HG03108 (cell line): ENCODE measurements around the gene PPP4R4.
"Not testable (repeated sequence)": the region's sequence is repeated elsewhere in the genome, so short reads cannot be mapped to it uniquely, and the experiment has no call there.

Experiments
- ATAC-seq: cut with Tn5 transposase; IDR thresholded peaks from one replicate; pipeline ENCODE4 v1.9.1; 2021; ENCODE audit warnings: moderate library complexity; ENCODE audit not compliant: unreplicated experiment

PPP4R4 gene

DNA sequence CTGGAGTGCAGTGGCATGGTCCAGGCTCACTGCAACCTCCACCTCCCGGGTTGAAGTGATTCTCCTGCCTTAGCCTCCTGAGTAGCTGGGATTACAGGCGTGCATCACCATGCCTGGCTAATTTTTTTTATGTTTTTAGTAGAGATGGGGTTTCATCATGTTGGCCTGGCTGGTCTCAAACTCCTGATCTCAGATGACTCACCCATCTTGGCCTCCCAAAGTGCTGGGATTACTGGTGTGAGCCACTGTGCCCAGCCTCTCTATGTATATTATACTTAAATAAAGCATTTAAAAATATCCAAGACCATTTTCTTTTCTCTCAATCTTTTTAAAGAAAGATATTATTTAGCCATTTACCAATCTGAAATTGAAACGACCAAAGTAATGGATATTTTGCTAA lies 90.1 kb downstream of the PPP4R4 start:
- not testable (repeated sequence) for ATAC-seq

DNA sequence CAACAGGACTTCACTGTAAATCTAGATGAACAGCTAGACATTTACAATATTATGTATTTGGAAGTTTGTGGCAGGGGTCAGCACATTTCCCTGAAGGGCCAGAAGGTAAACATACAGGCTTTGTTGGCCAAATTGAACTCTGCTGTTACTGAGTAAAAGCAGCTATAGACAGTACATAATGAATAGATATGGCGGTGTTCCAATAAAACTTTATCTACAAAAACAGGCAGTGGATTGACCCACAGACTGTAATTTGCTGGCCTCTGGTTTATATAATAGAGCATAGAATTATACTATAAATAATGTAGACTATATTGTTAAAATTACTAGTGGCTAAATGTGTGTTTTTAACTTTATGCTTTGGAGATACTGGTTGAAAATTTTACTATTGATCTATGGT lies 93.2 kb downstream of the PPP4R4 start:
- no peak for ATAC-seq

DNA sequence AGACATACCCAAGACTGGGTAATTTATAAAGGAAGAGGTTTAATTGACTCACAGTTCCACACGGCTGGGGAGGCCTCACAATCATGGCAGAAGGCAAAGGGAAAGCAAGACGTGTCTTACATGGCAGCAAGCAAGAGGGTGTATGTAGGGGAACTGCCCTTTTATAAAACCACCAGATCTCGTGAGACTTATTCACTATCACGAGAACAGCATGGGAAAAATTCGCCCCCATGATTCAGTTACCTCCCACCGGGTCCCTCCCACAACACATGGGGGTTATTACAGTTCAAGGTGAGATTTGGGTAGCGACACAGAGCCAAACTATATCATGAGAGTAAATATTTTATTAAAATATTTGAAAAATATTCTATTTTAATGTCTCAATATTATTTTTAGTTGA lies 94.5 kb downstream of the PPP4R4 start:
- ATAC-seq = not testable (repeated sequence)

DNA sequence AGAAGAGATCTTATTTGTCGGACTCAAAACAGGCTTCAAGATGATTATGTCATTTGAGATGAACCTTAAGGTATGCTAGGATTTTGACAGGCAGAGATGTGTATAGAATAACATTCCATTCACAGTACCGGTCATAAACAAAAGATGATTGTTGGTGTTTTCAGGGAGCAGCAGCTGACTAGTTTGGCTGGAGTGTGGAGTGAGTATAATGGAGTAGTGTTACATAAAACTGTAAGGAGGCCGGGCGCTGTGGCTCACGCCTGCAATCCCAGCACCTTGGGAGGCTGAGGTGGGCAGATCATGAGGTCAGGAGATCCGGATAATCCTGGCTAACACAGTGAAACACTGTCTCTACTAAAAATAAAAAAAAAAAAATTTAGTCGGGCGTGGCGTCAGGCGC lies 95.0 kb downstream of the PPP4R4 start:
- no peak for ATAC-seq

DNA sequence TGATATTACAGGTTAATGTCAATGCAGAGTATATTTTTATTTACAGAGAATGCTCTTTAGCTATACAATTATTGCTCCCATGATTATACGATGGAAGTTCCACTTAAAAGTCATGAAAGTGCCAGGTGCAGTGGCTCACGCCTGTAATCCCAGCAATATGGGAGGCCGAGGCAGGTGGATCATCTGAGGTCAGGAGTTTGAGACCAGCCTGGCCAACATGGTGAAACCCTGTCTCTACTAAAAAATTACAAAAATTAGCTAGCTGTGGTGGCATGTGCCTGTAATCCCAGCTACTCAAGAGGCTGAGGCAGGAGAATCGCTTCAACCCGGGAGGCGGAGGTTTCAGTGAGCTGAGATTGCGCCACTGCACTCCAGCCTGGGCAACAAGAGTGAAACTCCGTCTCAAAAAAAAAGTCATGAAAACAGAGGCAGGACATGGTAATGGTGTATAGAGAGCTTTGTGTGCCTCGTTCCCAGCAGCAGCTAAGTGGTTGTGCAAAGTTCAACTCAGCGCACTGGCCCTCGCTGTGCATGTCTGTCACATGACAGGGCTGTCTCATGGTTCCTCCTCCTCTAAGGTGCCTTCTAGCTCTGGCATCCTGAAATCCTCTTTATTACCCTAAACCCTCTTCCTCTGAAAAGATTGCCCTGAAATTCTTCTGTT lies 102.9 kb downstream of the PPP4R4 start:
- ATAC-seq = not testable (repeated sequence)

DNA sequence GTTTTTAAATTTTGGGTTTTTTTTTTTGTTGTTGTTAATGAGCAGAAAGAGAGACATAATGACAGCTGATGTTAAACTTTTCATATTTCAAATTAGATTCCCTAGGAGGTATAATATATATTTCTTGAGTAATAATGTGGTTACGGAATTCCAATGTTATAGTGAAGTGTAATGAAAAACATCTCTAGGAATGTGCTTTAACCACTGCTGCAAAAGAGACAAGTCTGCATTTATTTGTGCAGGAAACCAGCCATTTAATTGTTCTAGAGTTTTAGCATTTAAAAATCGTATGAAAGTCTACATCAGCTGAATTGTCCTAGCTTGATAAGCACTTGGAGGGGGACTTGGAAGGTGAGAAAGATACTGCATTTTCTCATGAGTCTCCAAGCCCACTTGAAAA lies 104.6 kb downstream of the PPP4R4 start:
- no peak for ATAC-seq

DNA sequence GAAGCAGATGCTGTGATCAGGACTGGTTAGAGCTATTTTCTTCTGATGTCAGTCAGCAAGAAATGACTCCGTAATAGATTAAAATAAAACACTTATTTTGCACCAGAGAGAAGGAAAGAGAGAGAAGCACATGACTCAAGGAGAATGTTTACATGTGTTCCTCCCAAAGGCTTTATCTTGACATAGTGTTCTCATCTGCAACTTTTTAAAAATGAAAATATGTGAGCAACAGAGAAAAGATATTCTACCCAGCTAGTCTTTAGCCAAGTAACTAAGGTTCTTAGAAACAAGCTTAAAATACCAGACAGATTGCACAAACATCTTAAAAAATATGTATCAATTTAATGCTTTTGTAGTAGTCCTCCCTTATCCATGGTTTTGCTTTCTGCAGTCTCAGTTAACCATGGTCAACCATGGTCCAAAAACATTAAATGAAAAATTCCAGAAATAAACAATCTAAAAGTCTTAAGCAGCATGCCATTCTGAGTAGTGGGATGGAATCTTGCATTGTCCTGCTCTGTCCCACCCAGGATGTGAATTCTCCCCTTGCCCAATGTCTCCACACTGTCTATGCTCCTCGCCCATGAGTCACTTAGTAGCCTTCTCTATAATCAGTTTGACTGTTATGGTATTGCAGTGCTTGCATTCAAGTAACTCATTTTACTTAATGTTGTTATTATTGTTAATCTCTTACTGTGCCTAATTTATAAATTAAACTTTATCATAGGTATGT lies 109.0 kb downstream of the PPP4R4 start:
- no peak for ATAC-seq

DNA sequence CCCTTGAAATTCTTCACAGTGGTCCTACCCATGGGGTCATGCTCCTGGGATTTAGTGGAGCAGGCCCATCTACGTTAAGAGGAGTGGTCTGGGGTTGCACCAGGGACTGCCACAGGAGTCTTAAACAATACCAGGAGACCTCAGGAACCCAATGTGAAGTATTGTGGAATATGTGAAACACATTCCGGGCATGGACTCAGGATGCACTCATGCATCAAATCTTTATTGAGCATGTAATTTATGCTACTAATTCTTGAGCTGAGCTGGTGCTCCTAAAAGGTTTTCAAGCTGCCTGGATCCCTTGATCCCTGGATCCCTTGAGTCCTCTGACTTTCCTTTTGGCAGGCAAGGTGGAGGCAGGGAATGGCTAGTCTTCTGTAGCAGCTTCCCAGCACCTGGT lies 110.1 kb downstream of the PPP4R4 start:
- ATAC-seq = no peak

DNA sequence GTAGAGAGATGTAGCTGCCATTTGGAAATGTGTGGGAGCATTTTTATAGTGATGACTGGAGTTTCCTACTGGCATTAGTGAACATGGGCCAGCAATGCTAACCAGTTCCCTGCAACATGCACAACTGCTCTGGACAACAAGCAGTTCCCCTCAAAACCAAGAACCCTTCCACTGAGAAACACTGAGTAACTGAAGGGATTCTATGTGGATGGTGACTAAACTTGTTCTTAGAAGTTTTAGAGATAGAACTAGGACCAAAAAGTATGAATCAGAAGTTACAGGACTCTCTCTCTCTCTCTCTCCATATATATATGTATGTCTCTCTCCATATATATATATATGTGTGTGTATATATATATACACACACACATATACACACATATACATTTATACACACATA lies 111.0 kb downstream of the PPP4R4 start:
- no peak for ATAC-seq

DNA sequence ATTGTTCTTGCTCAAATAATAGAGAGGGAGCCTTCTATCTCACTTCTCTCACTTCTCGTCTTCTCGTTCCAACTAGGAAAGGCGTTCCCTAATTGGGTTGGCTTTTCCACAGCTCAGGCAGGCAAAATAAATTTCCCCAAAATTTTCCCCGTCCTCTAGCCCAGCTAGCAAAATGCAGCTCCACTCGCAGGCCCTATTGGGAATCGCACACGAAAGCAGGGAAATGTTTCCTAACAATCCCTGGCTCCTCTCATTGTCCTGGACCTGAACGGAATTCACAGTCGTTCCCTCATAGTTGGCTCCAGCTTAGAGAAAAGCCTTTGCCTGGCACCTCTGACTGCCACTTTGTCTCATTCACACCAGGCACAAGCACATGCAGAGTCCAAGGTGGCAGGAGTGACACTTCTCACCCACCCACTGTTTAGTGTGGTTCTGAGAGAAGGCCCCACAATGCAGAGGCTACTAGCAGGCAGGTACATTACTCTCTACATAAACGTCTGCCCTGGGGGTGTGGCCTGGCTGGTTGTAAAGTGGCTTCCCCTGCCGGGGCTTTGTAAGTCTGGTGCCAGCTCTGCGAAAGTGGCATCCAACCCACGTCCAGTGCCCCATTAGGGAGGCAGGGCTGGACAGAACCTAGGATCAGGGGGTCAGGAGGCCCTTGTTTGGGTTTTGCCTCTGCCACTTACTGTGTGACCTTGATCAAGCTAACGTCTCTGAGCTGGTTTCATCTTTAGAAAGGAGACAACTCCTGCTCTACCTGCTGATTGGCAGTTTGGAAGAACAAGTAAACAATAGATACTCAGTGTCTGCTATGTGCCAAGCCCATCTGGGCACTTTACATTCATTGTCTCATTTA lies 114.7 kb downstream of the PPP4R4 start:
- no peak for ATAC-seq

DNA sequence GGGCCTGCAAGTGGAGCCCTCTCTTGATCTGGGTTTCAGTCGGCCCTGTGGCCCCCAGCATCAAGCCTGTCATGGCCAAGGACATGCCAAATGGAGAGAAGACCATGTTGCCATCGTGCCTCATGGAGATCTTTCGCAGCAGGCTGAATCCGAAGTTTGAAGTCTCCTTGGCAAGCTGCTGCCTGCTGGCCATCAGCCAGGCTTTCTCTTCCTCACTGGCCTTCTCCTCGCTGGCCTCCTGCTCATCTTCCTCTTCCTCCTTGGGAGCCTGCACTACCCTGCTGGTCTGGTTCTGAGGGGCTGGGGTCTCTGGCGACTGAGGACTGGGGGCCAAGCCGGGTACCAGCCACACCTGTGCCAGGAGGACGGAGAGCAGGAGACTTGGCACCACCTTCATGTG lies 116.1 kb downstream of the PPP4R4 start:
- ATAC-seq = no peak

DNA sequence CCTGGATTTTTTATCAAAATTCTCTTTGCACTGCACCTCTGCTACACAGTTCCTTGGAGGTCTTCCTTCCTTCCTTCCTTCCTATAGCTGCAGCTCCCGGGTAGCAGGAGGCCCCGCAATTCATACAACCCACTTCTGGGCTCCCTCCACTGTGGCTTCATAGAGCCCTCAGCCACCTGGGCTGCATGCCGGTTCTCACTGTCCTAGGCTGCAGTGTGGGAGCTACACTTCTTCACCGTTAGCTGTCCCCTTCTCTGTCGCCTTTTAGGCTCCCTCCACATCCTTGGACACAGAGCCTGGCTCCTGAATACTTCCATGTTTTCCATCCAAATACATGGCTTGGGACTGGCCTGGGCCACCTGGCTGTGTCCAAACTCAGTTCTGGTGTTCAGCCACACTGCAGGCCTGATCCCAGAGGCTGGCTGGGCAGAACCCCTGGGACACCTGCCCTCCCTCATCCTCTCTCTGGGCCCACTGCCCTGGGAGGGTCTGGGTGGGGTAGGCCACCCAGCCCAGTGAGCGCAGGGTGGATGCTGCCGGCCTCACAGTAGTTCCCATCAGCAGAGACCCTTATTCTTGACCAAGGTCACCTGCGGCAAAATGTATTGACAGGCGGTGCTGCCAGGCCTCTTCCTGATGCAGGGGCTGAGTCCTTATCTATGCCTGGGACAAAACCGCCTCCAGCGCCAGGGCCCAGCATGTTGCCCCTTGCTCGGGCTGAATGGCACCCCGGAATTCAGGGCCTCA lies 117.2 kb downstream of the PPP4R4 start:
- ATAC-seq = no peak

DNA sequence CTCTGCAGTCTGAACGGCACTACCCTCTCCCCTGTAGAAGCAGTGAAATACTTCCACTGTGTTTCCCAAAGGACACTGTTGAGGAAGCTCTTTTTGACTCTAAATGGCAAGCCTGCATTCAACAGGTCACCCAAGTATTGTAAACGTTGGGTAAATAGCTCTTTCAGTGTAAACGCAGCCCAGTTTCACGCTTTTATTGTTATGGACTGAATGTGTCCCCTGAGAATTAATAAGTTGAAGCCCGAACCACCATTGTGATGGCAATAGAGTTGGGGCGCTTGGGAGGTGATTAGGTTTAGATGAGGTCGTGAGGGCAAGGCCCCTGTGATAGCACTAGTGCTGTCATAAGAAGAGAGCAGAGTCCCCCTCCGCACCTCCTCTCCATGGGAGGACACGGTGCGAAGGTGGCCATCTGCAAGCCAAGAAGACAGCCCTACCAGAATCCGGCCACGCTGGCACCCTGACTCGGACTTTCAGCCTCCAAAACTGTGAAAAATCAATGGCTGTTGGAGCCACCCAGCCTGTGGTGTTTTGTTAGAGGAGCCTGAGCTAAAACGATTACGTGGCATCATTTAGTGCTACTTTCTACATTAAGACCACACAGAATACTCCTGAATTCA lies 117.9 kb downstream of the PPP4R4 start:
- ATAC-seq = no peak

DNA sequence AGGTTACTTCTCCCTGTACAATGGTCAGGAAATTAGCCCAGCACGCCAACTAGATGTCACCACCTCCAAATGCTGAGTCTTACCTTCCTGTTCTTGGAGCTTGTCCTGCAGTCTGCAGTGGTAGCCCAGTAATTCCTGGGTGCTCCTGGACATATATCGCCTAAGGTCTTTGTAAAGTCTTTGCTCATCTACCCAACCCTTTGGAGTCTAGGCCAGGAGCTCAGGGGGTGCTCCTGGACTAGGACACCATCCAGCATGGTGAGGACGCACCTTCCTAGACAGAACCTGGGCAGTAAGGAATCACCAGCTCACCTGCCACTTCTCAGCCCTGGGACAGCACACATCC lies 118.4 kb downstream of the PPP4R4 start:
- ATAC-seq = no peak

DNA sequence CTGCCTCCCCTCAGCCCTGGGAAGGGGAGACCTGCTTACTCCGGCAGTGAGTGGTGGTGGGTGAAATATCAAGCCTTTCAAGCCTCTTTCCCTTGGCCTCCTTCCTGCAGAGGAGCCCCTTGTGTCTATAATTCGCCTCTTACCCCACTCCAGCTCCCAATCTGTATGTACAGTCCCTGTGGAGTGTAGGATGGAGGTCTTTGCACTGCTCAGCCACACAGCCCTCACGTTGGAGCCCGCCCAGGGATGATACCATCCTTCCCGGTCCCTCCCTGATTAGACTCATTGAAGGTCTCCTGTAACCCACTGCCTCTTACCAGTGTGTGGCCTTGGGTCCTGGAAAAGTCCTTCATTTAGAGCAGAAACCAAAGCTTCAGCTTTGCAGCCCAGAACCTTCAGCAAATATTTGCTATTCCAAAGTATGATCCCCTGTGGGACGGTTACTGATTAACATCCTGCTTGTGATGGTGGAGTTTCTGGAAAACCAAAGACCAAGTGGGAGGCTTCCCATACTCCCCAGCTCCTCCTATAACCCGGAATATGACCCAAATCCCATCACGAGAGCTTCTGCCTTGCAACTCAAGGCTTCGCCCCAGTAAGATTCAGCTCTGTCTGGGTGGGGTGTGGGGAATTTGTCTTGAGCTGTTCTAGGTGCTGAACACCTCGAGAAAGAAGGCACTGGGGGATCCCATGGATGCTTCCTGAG lies 118.9 kb downstream of the PPP4R4 start, which contains the start of gene SERPINA10:
Gene SERPINA10 (minus strand): TSS at position 397 of the 706 bp plus-strand sequence. CDS start 2,675 bp downstream, outside the sequence.
- ATAC-seq = no peak

DNA sequence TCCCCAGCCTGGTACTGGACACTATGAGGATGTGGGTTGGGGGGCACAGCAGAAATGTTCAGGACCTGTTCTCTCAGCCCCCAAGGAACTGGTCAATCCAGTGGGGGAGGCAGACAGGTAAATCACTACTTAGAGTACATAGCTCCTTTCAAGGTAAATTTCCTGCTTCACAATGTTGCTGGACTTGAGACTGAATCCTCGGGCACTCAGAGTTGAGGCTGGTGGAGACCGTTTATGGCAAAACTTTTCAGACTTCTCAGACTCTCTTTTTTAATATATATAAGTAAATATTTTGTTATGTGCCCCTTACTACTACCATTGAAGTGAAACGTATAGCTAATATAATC lies 119.4 kb downstream of the PPP4R4 start:
- ATAC-seq = no peak

DNA sequence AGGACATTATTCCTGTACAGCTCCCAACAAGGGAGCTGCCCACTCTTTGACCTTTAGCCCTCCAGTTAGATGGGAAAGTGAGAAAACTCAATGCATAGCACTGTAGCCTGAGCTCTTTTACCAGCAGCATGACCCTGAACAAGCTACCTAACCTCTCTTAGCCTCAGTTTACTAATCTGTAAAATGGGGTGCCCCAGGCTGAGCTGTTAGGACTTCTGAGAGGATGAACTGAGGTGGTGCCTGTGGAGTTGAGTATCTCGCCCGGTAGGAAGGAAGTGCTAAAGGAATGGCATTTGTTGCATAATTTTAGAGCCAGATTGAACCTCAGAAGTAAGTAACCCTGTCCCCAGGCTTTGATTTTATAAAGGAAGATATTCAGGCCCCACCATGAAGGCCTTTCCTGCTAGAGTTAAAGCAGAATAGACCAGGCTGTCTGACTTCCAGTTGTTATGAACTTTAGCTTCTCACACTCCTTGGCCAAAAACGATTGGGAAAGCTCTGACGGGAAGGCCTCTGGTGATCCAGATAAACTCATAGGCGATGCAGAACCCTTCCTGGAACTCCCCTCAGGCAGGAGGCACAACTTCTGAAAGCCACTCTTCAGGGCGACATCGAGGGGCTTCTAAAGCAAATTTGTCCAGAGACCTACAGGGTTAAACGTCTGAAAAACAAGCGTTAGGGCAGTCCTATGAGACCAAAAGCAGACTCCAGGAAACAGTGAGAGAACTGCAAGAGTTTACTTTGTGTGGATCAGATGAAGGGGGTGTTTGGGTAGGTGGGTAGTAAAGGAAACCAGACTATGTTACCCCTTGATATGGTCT lies 121.4 kb downstream of the PPP4R4 start:
- ATAC-seq = no peak

DNA sequence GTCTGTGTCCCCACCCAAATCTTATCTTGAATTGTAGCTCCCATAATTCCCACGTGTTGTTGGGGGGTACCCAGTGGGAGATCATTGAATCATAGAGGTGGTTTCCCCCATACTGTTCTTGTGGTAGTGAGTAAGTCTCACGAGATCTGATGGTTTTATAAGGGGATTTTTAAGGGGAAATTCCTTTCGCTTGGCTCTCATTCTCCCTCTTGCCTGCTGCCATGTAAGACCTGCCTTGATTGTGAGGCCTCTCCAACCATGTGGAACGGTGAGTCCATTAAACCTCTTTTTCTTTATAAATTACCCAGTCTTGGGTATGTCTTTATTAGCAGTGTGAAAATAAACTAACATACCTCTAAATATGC lies 122.0 kb downstream of the PPP4R4 start:
- ATAC-seq = not testable (repeated sequence)

DNA sequence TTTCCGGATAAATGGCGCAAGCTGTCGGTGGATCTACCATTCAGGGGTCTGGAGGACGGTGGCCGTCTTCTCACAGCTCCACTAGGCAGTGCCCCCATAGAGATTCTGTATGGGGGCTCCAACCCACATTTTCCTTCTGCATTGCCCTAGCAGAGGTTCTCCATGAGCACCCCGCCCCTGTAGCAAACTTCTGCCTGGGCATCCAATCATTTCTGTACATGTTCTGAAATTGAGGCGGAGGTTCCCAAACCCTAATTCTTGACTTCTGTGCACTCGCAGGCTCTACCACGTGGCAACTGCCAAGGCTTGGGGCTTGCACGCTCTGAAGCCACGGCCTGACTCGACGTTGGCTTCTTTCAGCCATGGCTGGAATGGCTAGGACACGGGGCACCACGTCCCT lies 124.0 kb downstream of the PPP4R4 start:
- ATAC-seq = no peak
